Ishikawa (cell line): Measurements from ENCODE around the gene ZNF821.

Experiments used
- CEBPB ChIP-seq: IDR thresholded peaks from 2 replicates; pipeline ENCODE4 v1.6.1; 2012
- EGR1 ChIP-seq: IDR thresholded peaks from 2 replicates; pipeline ENCODE4 v1.6.1; 2012
- EP300 ChIP-seq: IDR thresholded peaks from 2 replicates; pipeline ENCODE4 v1.6.1; 2012; ENCODE audit warnings: borderline replicate concordance
- NFIC ChIP-seq: IDR thresholded peaks from 2 replicates; pipeline ENCODE4 v1.6.1; 2012
- TCF12 ChIP-seq: IDR thresholded peaks from 2 replicates; pipeline ENCODE4 v1.6.1; 2012; ENCODE audit warnings: low read depth
- YY1 ChIP-seq: IDR thresholded peaks from 2 replicates; pipeline ENCODE4 v1.6.1; 2012; ENCODE audit warnings: low read depth
- TF ChIP-seq, protein P1 (sequence below): IDR thresholded peaks from 2 replicates; pipeline ENCODE4 v1.6.1; 2012

DNA sequence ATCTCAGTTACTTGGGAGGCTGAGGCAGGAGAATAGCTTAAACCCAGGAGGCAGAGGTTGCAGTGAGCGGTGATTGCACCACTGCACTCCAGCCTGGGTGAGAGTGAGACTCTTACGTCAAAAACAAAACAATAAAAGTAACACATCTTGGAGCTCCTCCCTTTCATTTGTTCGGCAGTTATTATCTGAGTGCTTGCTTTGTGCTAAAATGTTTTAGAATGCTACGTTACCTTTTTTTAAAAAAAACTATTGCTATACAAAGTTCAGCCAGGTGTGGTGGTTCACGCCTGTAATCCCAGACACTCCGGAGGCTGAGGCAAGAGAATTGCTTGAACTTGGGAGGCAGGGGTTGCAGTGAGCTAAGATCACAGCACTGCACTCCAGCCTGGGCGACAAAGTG, 27.1 kb upstream of the ZNF821 start:
- TF ChIP-seq NFIC: no peak
- TF ChIP-seq, protein P1, sequence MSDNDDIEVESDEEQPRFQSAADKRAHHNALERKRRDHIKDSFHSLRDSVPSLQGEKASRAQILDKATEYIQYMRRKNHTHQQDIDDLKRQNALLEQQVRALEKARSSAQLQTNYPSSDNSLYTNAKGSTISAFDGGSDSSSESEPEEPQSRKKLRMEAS: no peak
- no peak for TF ChIP-seq CEBPB
- TF ChIP-seq EGR1: no peak
- no peak for TF ChIP-seq TCF12
- no peak for TF ChIP-seq EP300
- no peak for TF ChIP-seq YY1
